SU-DHL-6 (cell line): Measurements from ENCODE around the gene MBP.

Experiments used
- H2AFZ ChIP-seq: fragments of 200-600 bp; sonication (generic); 2 replicates; pipeline ENCODE4 v1.6.1; 2014; ENCODE audit warnings: low read depth, mild to moderate bottlenecking, moderate library complexity, mixed read lengths, antibody characterized with exemption, low read length; ENCODE audit not compliant: severe bottlenecking
- H3F3A ChIP-seq: fragments of 200-600 bp; shearing (Covaris generic); 2 replicates; pipeline ENCODE4 v1.6.0; 2016; ENCODE audit warnings: antibody characterized with exemption, mild to moderate bottlenecking; ENCODE audit not compliant: insufficient read depth
- H3K27ac ChIP-seq: fragments of 200-600 bp; sonication (generic); 2 replicates; pipeline ENCODE4 v1.5.1; 2016; ENCODE audit warnings: low read depth, mild to moderate bottlenecking, low read length, moderate library complexity, mixed read lengths
- H3K27me3 ChIP-seq: fragments of 200-600 bp; sonication (generic), shearing (Covaris generic); 2 replicates; pipeline ENCODE4 v1.6.0; 2014; ENCODE audit warnings: mild to moderate bottlenecking, low read length
- H3K36me3 ChIP-seq: fragments of 200-600 bp; sonication (generic); 2 replicates; pipeline ENCODE4 v1.6.1; 2014; ENCODE audit warnings: mild to moderate bottlenecking, low read length, mixed read lengths
- H3K4me2 ChIP-seq: fragments of 300-600, 200-600 bp; shearing (Covaris generic), sonication (generic); 2 replicates; pipeline ENCODE4 v1.6.0; 2014; ENCODE audit warnings: low read length, low read depth, mild to moderate bottlenecking; ENCODE audit not compliant: poor library complexity, severe bottlenecking
- H3K4me3 ChIP-seq: fragments of 200-600 bp; sonication (generic); 2 replicates; pipeline ENCODE4 v1.5.1; 2014; ENCODE audit warnings: antibody characterized with exemption, low read length, mild to moderate bottlenecking, mixed read lengths; ENCODE audit not compliant: insufficient read depth, poor library complexity, severe bottlenecking
- H3K79me2 ChIP-seq: fragments of 200-600 bp; sonication (generic); 2 replicates; pipeline ENCODE4 v1.6.1; 2014; ENCODE audit warnings: mild to moderate bottlenecking, low read length, moderate library complexity; ENCODE audit not compliant: insufficient read depth
- H3K9ac ChIP-seq: fragments of 200-600 bp; sonication (generic); 2 replicates; pipeline ENCODE4 v1.7.0; 2014; ENCODE audit warnings: mild to moderate bottlenecking, low read length
- H3K9me2 ChIP-seq: fragments of 200-600 bp; sonication (generic); replicated peaks from 2 replicates; pipeline ENCODE4 v1.6.1; 2014; ENCODE audit warnings: low read length; ENCODE audit not compliant: insufficient read depth
- H3K9me3 ChIP-seq: fragments of 200-600 bp; sonication (generic); 2 replicates; pipeline ENCODE4 v1.6.1; 2014; ENCODE audit warnings: low read length, mixed read lengths; ENCODE audit not compliant: insufficient read depth
- H4K20me1 ChIP-seq: fragments of 200-600 bp; sonication (generic); 2 replicates; pipeline ENCODE4 v1.6.1; 2014; ENCODE audit warnings: low read depth, mild to moderate bottlenecking, antibody characterized with exemption, low read length, moderate library complexity, mixed read lengths
- EZH2phosphoT487 ChIP-seq: fragments of 200-600 bp; sonication (generic), shearing (Covaris generic); conservative IDR thresholded peaks from 2 replicates; pipeline ENCODE4 v1.6.1; 2018; ENCODE audit warnings: mild to moderate bottlenecking, antibody characterized with exemption, low read length, moderate library complexity, mixed read lengths
- TF ChIP-seq, protein P1 (sequence below): fragments of 200-600 bp; sonication (generic); IDR thresholded peaks from one replicate; pipeline ENCODE4 v1.5.1; 2017; ENCODE audit warnings: antibody characterized with exemption, mild to moderate bottlenecking, low read length, moderate library complexity; ENCODE audit not compliant: insufficient read depth, poor library complexity, severe bottlenecking

Gene MBP

DNA sequence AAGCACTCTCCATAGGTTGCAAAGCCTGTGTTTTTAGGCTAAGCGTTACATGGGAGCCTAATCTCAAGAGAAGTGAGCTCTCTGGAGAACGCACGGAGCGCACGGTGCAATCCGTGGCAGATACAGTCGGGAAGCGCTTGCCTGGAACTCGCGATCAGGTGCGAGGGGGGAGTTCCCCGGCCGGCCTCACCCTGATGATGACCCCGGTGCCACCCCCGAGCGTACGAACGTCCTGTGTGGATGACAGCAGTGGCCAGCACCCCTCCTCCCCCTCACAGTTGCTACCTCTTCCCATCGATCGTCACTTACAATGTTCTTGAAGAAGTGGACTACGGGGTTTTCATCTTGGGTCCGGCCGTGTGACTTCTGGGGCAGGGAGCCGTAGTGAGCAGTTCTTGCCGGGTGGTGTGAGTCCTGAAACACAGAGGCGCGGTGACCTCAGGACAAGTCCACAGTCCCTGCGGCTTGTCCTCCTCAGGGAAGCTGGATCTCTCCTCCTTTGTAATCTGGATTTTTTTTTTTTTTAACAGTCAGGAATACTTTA lies 142.9 kb downstream of the MBP start:
- H3K4me2 ChIP-seq: no peak overlapping the region

DNA sequence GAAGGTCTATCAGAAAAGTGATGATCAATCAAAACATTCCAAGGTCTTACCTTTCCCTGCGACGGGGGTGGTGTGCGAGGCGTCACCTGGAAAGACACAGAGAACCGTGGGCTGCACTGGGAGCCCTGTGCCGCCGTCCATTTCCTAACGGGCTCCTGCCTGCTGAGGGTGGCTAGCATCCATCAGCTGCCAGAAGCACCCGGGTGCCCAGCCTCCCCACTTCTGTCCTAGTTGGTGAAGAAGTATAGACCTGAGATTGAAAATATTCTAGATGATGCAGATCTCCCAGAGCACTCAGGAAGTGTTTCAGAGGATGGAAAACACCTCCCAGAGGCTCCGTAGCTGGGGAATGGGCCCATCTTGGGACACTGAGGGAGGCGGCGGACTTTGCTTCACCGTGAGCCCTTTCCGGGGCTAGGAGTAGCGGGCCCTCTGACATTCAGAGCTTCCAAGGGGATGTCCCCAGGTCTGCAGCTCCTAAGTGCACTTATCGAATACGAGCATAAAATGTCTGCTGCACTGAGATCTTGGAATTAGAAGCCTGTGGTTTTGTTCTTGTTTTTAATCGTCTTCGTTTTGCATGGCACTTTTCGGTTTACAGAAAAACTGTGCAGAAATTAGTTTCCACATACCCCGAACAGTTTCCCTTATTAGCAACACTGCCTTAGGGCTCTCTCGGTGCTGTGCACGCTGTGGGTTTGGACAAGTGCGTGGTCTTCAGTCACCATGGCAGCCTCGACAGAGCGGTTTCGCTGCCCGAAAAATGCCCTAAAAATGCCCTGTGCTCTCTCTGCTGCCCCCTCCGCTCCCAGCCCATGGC lies 143.5 kb downstream of the MBP start:
- no peak overlapping the region for H3K4me3 ChIP-seq
- no peak overlapping the region for H3K9ac ChIP-seq
- no peaks in the 10 kb centered on the region for H3K36me3 ChIP-seq
- H3K9me3 ChIP-seq: no peaks in the 10 kb centered on the region
- H3K9me2 ChIP-seq: no peaks in the 10 kb centered on the region
- no peak overlapping the region for H3K4me2 ChIP-seq
- no peak for TF ChIP-seq EZH2phosphoT487
- TF ChIP-seq, protein P1, sequence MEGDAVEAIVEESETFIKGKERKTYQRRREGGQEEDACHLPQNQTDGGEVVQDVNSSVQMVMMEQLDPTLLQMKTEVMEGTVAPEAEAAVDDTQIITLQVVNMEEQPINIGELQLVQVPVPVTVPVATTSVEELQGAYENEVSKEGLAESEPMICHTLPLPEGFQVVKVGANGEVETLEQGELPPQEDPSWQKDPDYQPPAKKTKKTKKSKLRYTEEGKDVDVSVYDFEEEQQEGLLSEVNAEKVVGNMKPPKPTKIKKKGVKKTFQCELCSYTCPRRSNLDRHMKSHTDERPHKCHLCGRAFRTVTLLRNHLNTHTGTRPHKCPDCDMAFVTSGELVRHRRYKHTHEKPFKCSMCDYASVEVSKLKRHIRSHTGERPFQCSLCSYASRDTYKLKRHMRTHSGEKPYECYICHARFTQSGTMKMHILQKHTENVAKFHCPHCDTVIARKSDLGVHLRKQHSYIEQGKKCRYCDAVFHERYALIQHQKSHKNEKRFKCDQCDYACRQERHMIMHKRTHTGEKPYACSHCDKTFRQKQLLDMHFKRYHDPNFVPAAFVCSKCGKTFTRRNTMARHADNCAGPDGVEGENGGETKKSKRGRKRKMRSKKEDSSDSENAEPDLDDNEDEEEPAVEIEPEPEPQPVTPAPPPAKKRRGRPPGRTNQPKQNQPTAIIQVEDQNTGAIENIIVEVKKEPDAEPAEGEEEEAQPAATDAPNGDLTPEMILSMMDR: no peak
- peaks cover 6% of the 10 kb centered on the region; the same call in 1 of the 2 replicates for H3F3A ChIP-seq
- H3K27me3 ChIP-seq: no peaks in the 10 kb centered on the region
- H3K27ac ChIP-seq: no peak overlapping the region
- H4K20me1 ChIP-seq: no peaks in the 10 kb centered on the region
- H3K79me2 ChIP-seq: no peaks in the 10 kb centered on the region
- H2AFZ ChIP-seq: no peak overlapping the region

More for the DNA sequence above, 142.9 kb downstream of the MBP start:
- Histone ChIP-seq H3K9me2 (no peaks in the 10 kb centered on the region), H3K27me3 (no peaks in the 10 kb centered on the region), H3K4me3 (no peak overlapping the region), H3F3A (peaks cover 6% of the 10 kb centered on the region; the same call in 1 of the 2 replicates), H3K9ac (no peak overlapping the region), H2AFZ (no peak overlapping the region), H3K36me3 (no peaks in the 10 kb centered on the region), H3K79me2 (no peaks in the 10 kb centered on the region), H3K27ac (no peak overlapping the region), H4K20me1 (no peaks in the 10 kb centered on the region), H3K9me3 (no peaks in the 10 kb centered on the region)
- TF ChIP-seq, protein P1: no peak
- no peak for TF ChIP-seq EZH2phosphoT487

- TF ChIP-seq, protein P1: no peak
- TF ChIP-seq EZH2phosphoT487: no peak
- no peaks in the 10 kb centered on the region for H3K79me2 ChIP-seq
- H3K27me3 ChIP-seq: no peaks in the 10 kb centered on the region
- no peaks in the 10 kb centered on the region for H4K20me1 ChIP-seq
- H3K9me3 ChIP-seq: no peaks in the 10 kb centered on the region
- no peak overlapping the region for H3K4me2 ChIP-seq
- no peak overlapping the region for H3K27ac ChIP-seq
- no peaks in the 10 kb centered on the region for H3K36me3 ChIP-seq
- H3K4me3 ChIP-seq: no peak overlapping the region
- H3K9ac ChIP-seq: no peak overlapping the region
- H2AFZ ChIP-seq: no peak overlapping the region
- H3K9me2 ChIP-seq: no peaks in the 10 kb centered on the region
- peaks cover 6% of the 10 kb centered on the region; the same call in 1 of the 2 replicates for H3F3A ChIP-seq
Observed at GRCh38 chr18:76988031-76988826, 144.4 kb downstream of the MBP start.
